ENCODE data around the gene PTTG1IP2. TPM values are rescaled to one million over a fixed set of nuclear protein-coding genes. Genes with fewer than 3 reads are reported as not detected.

PTTG1IP2 gene
- polyA plus RNA-seq, 3 donors: not detected

DNA sequence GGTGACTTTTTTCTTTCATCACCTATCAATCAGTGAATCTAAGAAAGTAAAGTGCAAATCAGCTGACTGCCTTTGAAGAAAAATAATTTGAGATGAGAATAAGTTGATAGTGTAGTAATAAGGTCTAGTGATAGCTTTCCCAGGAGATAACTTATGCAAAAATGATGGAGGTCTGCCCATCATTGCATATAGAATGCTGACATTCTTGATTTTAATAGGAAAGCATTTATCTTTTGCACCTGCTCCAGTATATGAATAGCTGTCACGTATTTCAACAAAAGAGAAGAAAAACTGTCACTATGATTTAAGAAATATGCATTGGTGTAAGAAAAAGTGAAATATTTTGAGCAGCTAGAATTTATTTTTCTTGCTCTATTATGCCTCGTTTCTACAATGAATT lies 46.8 kb downstream of the PTTG1IP2 start:
- Mint-ChIP-seq H3K4me1 (no peaks in the 10 kb centered on the region), H3K36me3 (no peaks in the 10 kb centered on the region), H3K9me3 (no peaks in the 10 kb centered on the region), H3K4me3 (no peak overlapping the region), H3K27ac (no peak overlapping the region), H3K27me3 (ENCODE audit: low read depth in 3 of 3) (peaks cover 0 to 7% (median 4%) of the 10 kb centered on the region in 3 donors)
- peaks cover 0 to 3% of the 10 kb centered on the region in 2 donors for H3K27me3 ChIP-seq (ENCODE audit: control insufficient read depth in 2 of 2, insufficient read depth in 2 of 2, low read length in 2 of 2)
- TF ChIP-seq, protein P1, sequence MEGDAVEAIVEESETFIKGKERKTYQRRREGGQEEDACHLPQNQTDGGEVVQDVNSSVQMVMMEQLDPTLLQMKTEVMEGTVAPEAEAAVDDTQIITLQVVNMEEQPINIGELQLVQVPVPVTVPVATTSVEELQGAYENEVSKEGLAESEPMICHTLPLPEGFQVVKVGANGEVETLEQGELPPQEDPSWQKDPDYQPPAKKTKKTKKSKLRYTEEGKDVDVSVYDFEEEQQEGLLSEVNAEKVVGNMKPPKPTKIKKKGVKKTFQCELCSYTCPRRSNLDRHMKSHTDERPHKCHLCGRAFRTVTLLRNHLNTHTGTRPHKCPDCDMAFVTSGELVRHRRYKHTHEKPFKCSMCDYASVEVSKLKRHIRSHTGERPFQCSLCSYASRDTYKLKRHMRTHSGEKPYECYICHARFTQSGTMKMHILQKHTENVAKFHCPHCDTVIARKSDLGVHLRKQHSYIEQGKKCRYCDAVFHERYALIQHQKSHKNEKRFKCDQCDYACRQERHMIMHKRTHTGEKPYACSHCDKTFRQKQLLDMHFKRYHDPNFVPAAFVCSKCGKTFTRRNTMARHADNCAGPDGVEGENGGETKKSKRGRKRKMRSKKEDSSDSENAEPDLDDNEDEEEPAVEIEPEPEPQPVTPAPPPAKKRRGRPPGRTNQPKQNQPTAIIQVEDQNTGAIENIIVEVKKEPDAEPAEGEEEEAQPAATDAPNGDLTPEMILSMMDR (IDR thresholded peaks at IDR 0.05): no peak
- H3K36me3 ChIP-seq (replicated peaks in 1 of 2; ENCODE audit: control insufficient read depth in 1 of 2, insufficient read depth in 2 of 2, low read length in 2 of 2): no peaks in the 10 kb centered on the region
- H3K4me2 ChIP-seq (replicated peaks; ENCODE audit: extremely low read depth, low read length, poor library complexity, severe bottlenecking): no peak overlapping the region
- H3K9me3 ChIP-seq (replicated peaks in 1 of 2; ENCODE audit: control insufficient read depth in 1 of 2, insufficient read depth in 1 of 2, low read length in 2 of 2): no peaks in the 10 kb centered on the region
- no peak overlapping the region for H2AFZ ChIP-seq (ENCODE audit: insufficient read depth, low read depth, low read length, poor library complexity, severe bottlenecking)
- WGBS (ENCODE audit: insufficient coverage): no CpG with 5 or more reads among the region's 2 CpGs
- no peak for DNase-seq
- H3K9ac ChIP-seq (ENCODE audit: insufficient read depth, low read length, poor library complexity, severe bottlenecking): no peak overlapping the region
- H3K4me3 ChIP-seq (replicated peaks in 1 of 3; ENCODE audit: low read depth in 2 of 3, low read length in 3 of 3): no peak overlapping the region
- intact Hi-C loops (cut with micrococcal nuclease): no loop called here
- H3K27ac ChIP-seq (ENCODE audit: low read depth in 1 of 2, low read length in 2 of 2): no peak overlapping the region
- H4K20me1 ChIP-seq (ENCODE audit: insufficient read depth, low read length): no peaks in the 10 kb centered on the region
- H3K79me2 ChIP-seq (ENCODE audit: insufficient read depth, low read length): no peaks in the 10 kb centered on the region
- H3K4me1 ChIP-seq (ENCODE audit: control insufficient read depth in 1 of 2, insufficient read depth in 2 of 2, low read length in 2 of 2): no peaks in the 10 kb centered on the region

DNA sequence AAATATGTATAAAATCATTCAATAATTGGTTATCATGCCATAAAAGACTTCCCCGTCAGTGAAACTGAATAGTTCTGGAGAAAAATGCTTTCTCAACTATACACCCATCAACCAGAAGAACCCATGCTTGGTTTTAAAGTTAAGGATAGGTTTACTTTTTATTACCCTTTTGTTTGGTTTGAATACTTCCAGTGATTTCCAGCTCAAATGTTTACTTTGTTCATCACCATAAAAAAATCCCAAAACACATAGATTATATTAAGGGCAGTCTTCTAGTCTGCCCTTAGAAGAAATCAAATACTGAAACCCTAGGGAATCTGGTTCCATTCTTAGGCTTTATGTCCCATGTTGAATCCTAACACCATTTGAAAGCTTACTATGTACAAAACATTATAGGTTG lies 49.2 kb downstream of the PTTG1IP2 start:
- no peak for DNase-seq
- Histone ChIP-seq H3K79me2 (ENCODE audit: insufficient read depth, low read length) (no peaks in the 10 kb centered on the region), H3K4me1 (ENCODE audit: control insufficient read depth in 1 of 2, insufficient read depth in 2 of 2, low read length in 2 of 2) (no peaks in the 10 kb centered on the region), H3K27me3 (ENCODE audit: control insufficient read depth in 2 of 2, insufficient read depth in 2 of 2, low read length in 2 of 2) (peaks cover 0 to 3% of the 10 kb centered on the region in 2 donors), H3K9me3 (replicated peaks in 1 of 2; ENCODE audit: control insufficient read depth in 1 of 2, insufficient read depth in 1 of 2, low read length in 2 of 2) (no peaks in the 10 kb centered on the region), H3K9ac (ENCODE audit: insufficient read depth, low read length, poor library complexity, severe bottlenecking) (no peak overlapping the region), H3K36me3 (replicated peaks in 1 of 2; ENCODE audit: control insufficient read depth in 1 of 2, insufficient read depth in 2 of 2, low read length in 2 of 2) (no peaks in the 10 kb centered on the region), H3K4me2 (replicated peaks; ENCODE audit: extremely low read depth, low read length, poor library complexity, severe bottlenecking) (no peak overlapping the region), H3K27ac (ENCODE audit: low read depth in 1 of 2, low read length in 2 of 2) (no peak overlapping the region), H3K4me3 (replicated peaks in 1 of 3; ENCODE audit: low read depth in 2 of 3, low read length in 3 of 3) (no peak overlapping the region), H4K20me1 (ENCODE audit: insufficient read depth, low read length) (no peaks in the 10 kb centered on the region), H2AFZ (ENCODE audit: insufficient read depth, low read depth, low read length, poor library complexity, severe bottlenecking) (no peak overlapping the region)
- intact Hi-C loops (cut with micrococcal nuclease): loop anchor here in 1 of 2 donors (2.0 kb wide), 1 partner anchor 58 kb away; no protein-coding TSS in a partner anchor
- Mint-ChIP-seq H3K9me3 (no peaks in the 10 kb centered on the region), H3K27ac (no peak overlapping the region), H3K36me3 (no peaks in the 10 kb centered on the region), H3K4me3 (no peak overlapping the region), H3K27me3 (ENCODE audit: low read depth in 3 of 3) (peaks cover 0 to 6% (median 6%) of the 10 kb centered on the region in 3 donors), H3K4me1 (no peaks in the 10 kb centered on the region)
- no CpG with 5 or more reads among the region's 1 CpG for WGBS (ENCODE audit: insufficient coverage)
- TF ChIP-seq, protein P1 (IDR thresholded peaks at IDR 0.05): no peak

All from CD14-positive monocyte (primary cell).